Kidney epithelial cell (primary cell): ENCODE results near the gene BBS10. TPM values are rescaled to one million over a fixed set of nuclear protein-coding genes. Genes with fewer than 3 reads are reported as not detected.
"Not testable (repeated sequence)": the region's sequence is repeated elsewhere in the genome, so short reads cannot be mapped to it uniquely, and the experiment has no call there.

Source experiments
- DNase-seq: peaks from one replicate; pipeline ENCODE4 v3.0.0-alpha.2; 2010; ENCODE audit warnings: low read depth
- H3K27me3 ChIP-seq: 2 replicates; pipeline ENCODE4 v1.6.0; 2011; ENCODE audit warnings: low read length; ENCODE audit not compliant: control insufficient read depth, insufficient read depth
- H3K36me3 ChIP-seq: 2 replicates; pipeline ENCODE4 v1.5.1; 2011; ENCODE audit warnings: low read length; ENCODE audit not compliant: control insufficient read depth, insufficient read depth
- H3K4me3 ChIP-seq: 2 replicates; pipeline ENCODE4 v1.5.1; 2011; ENCODE audit warnings: low read depth, mild to moderate bottlenecking, control low read depth, low read length
- CTCF ChIP-seq: IDR thresholded peaks from 2 replicates; pipeline ENCODE4 v1.5.1; 2011; ENCODE audit warnings: mild to moderate bottlenecking, moderate library complexity, low read length, control low read depth, inconsistent platforms; ENCODE audit not compliant: insufficient read depth, poor library complexity, severe bottlenecking
- total RNA-seq: library from RNA; depleted of rRNA; stranded (reverse); fragments of >200 nt; gene quantifications from 2 replicates; pipeline ENCODE4 v1.2.3, GENCODE V29; 2015

The BBS10 gene
- 12.5 and 14.4 TPM in 2 replicates for total RNA-seq

- no peaks in the 10 kb centered on the region for H3K36me3 ChIP-seq
- TF ChIP-seq CTCF: peak; percentile 57
- peak within 1 kb of the TSS; percentile 82 for H3K4me3 ChIP-seq
- H3K27me3 ChIP-seq: no peaks in the 10 kb centered on the region
- DNase-seq: peak; percentile 69
Observed at GRCh38 chr12:76348079-76348901, at the start of gene BBS10. TSS of gene BBS10 (minus strand) at chr12:76348415. CDS start at chr12:76348358, 57 bp downstream.

- Histone ChIP-seq H3K36me3 (no peaks in the 10 kb centered on the region), H3K27me3 (no peaks in the 10 kb centered on the region), H3K4me3 (no peak overlapping the region)
- no peak for TF ChIP-seq CTCF
- DNase-seq: no peak
Observed at GRCh38 chr12:76391461-76391860, 43.2 kb upstream of the BBS10 start.

GRCh38 chr12:76387614-76388013 lies 39.4 kb upstream of the BBS10 start:
- no peak for TF ChIP-seq CTCF
- Histone ChIP-seq H3K27me3 (no peaks in the 10 kb centered on the region), H3K36me3 (no peaks in the 10 kb centered on the region), H3K4me3 (no peak overlapping the region)
- no peak for DNase-seq

- TF ChIP-seq CTCF: no peak
- Histone ChIP-seq H3K4me3 (no peak overlapping the region), H3K36me3 (no peaks in the 10 kb centered on the region), H3K27me3 (no peaks in the 10 kb centered on the region)
- no peak for DNase-seq
Observed at GRCh38 chr12:76384560-76384959, 36.3 kb upstream of the BBS10 start.

GRCh38 chr12:76383988-76384387 lies 35.8 kb upstream of the BBS10 start:
- no peaks in the 10 kb centered on the region for H3K36me3 ChIP-seq
- no peak overlapping the region for H3K4me3 ChIP-seq
- TF ChIP-seq CTCF: no peak
- no peak for DNase-seq
- no peaks in the 10 kb centered on the region for H3K27me3 ChIP-seq

- DNase-seq: no peak
- Histone ChIP-seq H3K4me3 (no peak overlapping the region), H3K36me3 (no peaks in the 10 kb centered on the region), H3K27me3 (no peaks in the 10 kb centered on the region)
- TF ChIP-seq CTCF: no peak
Observed at GRCh38 chr12:76379261-76379660, 31.0 kb upstream of the BBS10 start.

GRCh38 chr12:76376876-76377275 lies 28.7 kb upstream of the BBS10 start:
- H3K36me3 ChIP-seq, H3K4me3 ChIP-seq, H3K27me3 ChIP-seq, DNase-seq: not testable (repeated sequence)
